ENCODE measurements around the gene GHDC. TPM values are rescaled to one million over a fixed set of nuclear protein-coding genes. Genes with fewer than 3 reads are reported as not detected.

The GHDC gene
- total and polyA plus RNA-seq, 2 of the 8 experiments (the other 6 are each of a cell fraction or from before 2014, with no cell fraction given), result 7.4 to 8.1 TPM

GRCh38 chr17:42197564-42198156 lies 3.4 kb upstream of the GHDC start:
- H2AK5ac ChIP-seq (ENCODE audit: low read depth, low read length), result no peak overlapping the region
- no peaks in the 10 kb centered on the region for H3K27me3 ChIP-seq (replicated peaks in 1 of 4; ENCODE audit: control insufficient read depth in 3 of 4, extremely low read depth in 1 of 4, insufficient read depth in 3 of 4, low read length in 3 of 4)
- H3K56ac ChIP-seq (replicated peaks; ENCODE audit: insufficient read length, low read depth, low read length), result no peak overlapping the region
- H3K23me2 ChIP-seq (ENCODE audit: low read depth, low read length), result no peaks in the 10 kb centered on the region
- H3K4me2 ChIP-seq (ENCODE audit: insufficient read depth in 1 of 2, low read depth in 2 of 2, low read length in 2 of 2), result no peak overlapping the region
- no peak overlapping the region for H2BK15ac ChIP-seq (ENCODE audit: low read length)
- no peak overlapping the region for H3K18ac ChIP-seq (ENCODE audit: extremely low read depth, low read length)
- FAIRE-seq, result no peak
- no peaks in the 10 kb centered on the region for H4K20me1 ChIP-seq (replicated peaks in 1 of 2; ENCODE audit: control insufficient read depth in 1 of 2, insufficient read depth in 2 of 2, low read length in 2 of 2)
- peaks cover 0 to 4% (median 3%) of the 10 kb centered on the region in 4 experiments; a peak in 5 of 7 replicates for H3K4me1 ChIP-seq (replicated peaks in 1 of 4; ENCODE audit: control insufficient read depth in 3 of 4, insufficient read depth in 4 of 4, low read length in 3 of 4)
- H3K4me3 ChIP-seq (ENCODE audit: extremely low read depth in 1 of 4, insufficient read depth in 2 of 4, low read depth in 3 of 4, low read length in 4 of 4), result no peak overlapping the region
- no peaks in the 10 kb centered on the region for H3K79me2 ChIP-seq (ENCODE audit: control insufficient read depth in 1 of 2, insufficient read depth in 2 of 2, low read length in 2 of 2)
- H3K23ac ChIP-seq (ENCODE audit: insufficient read length), result no peak overlapping the region
- H4K91ac ChIP-seq (replicated peaks; ENCODE audit: insufficient read length, low read length), result no peak overlapping the region
- WGBS, 2 experiments (ENCODE audit: extremely low coverage in 1 of 2, insufficient coverage in 1 of 2, insufficient read length in 1 of 2, insufficient replicate concordance in 2 of 2, low coverage in 1 of 2, low lambda C conversion rate in 2 of 2, missing lambda C conversion rate in 1 of 2), result 93% methylated on average over 8 of the region's 8 CpGs; no CpG with 5 or more reads in 1 of the 2 experiments
- H2BK12ac ChIP-seq (ENCODE audit: low read depth, low read length), result no peak overlapping the region
- no peak overlapping the region for H2BK20ac ChIP-seq (ENCODE audit: low read length)
- no peak overlapping the region for H3K9ac ChIP-seq (replicated peaks in 1 of 4; ENCODE audit: extremely low read depth in 1 of 4, low read depth in 3 of 4, low read length in 3 of 4)
- H3K14ac ChIP-seq (ENCODE audit: insufficient read length), result no peak overlapping the region
- DNase-seq (ENCODE audit: low read depth in 1 of 2, low spot score in 2 of 2), result no peak
- TF ChIP-seq JUND (IDR thresholded peaks at IDR 0.05; ENCODE audit: low read length) (no peak), EGR1 (IDR thresholded peaks at IDR 0.05; ENCODE audit: borderline replicate concordance, low read depth, low read length) (no peak), SP4 (IDR thresholded peaks at IDR 0.05; ENCODE audit: low read length) (no peak), EP300 (IDR thresholded peaks at IDR 0.05; ENCODE audit: borderline replicate concordance in 1 of 2, low read depth in 2 of 2, low read length in 2 of 2) (no peak), SUZ12 (IDR thresholded peaks at IDR 0.05; ENCODE audit: low read length) (no peak), TAF7 (optimal IDR thresholded peaks at IDR 0.05; ENCODE audit: borderline replicate concordance, low read depth, low read length) (no peak), RXRA (IDR thresholded peaks at IDR 0.05; ENCODE audit: insufficient read depth, low read depth, low read length) (no peak), BRCA1 (IDR thresholded peaks at IDR 0.05; ENCODE audit: low read depth, low read length) (no peak), RFX5 (IDR thresholded peaks at IDR 0.05; ENCODE audit: borderline replicate concordance, low read depth, low read length) (no peak), KDM5A (IDR thresholded peaks at IDR 0.05; ENCODE audit: low read length) (no peak), TCF12 (IDR thresholded peaks at IDR 0.05; ENCODE audit: low read depth, low read length) (no peak)
- no peak overlapping the region for H3K27ac ChIP-seq (ENCODE audit: low read depth, low read length)
- no peak overlapping the region for H3K4ac ChIP-seq (replicated peaks; ENCODE audit: insufficient read length, low read depth, low read length)
- CTCF ChIA-PET (ENCODE audit: partially characterized antibody), result interaction anchor here (1.2 to 7.4 kb wide), 4 partner anchors 10 to 34 kb away, joined by 3 to 34 read pairs (median 7); no protein-coding TSS in a partner anchor
- H3K9me3 ChIP-seq (ENCODE audit: insufficient read depth in 2 of 2, low read depth in 1 of 2, low read length in 1 of 2), result no peaks in the 10 kb centered on the region
- H3K79me1 ChIP-seq (ENCODE audit: low read depth, low read length), result no peaks in the 10 kb centered on the region
- H3K36me3 ChIP-seq (ENCODE audit: control insufficient read depth in 2 of 4, insufficient read depth in 4 of 4, low read length in 3 of 4), result peaks cover 0 to 9% (median 4%) of the 10 kb centered on the region in 4 experiments; a peak in 4 of 8 replicates
- no peak overlapping the region for H2BK5ac ChIP-seq (ENCODE audit: low read depth, low read length)
- H2AFZ ChIP-seq (ENCODE audit: low read length), result no peak overlapping the region
- POLR2A ChIA-PET (ENCODE audit: partially characterized antibody), result interaction anchor here (0.8 kb wide), 1 partner anchor 77 kb away, joined by 3 read pairs; no protein-coding TSS in a partner anchor
- no peak overlapping the region for H2BK120ac ChIP-seq (replicated peaks; ENCODE audit: low read depth, low read length)
- H4K5ac ChIP-seq (ENCODE audit: insufficient read length, low read depth, low read length), result no peak overlapping the region
- no peak overlapping the region for H4K8ac ChIP-seq (ENCODE audit: extremely low read depth, insufficient read depth, low read length)
